GM12878 (cell line): ENCODE results near the gene CBR4. TPM values are rescaled to one million over a fixed set of nuclear protein-coding genes. Genes with fewer than 3 reads are reported as not detected.

ENCODE experiments used
- ASH2L ChIP-seq: fragments of 300-600, 200-600 bp; sonication (generic); IDR thresholded peaks from 2 replicates; pipeline ENCODE4 v1.6.1; 2017; ENCODE audit warnings: low read depth, mild to moderate bottlenecking, borderline replicate concordance
- ATF7 ChIP-seq: fragments of 450-650 bp; IDR thresholded peaks from 2 replicates; pipeline ENCODE4 v1.6.1; 2016; ENCODE audit warnings: low read depth, mild to moderate bottlenecking
- BMI1 ChIP-seq: fragments of 450-650 bp; IDR thresholded peaks from 2 replicates; pipeline ENCODE4 v1.6.1; 2016; ENCODE audit warnings: mild to moderate bottlenecking, moderate library complexity, borderline replicate concordance
- CREB1 ChIP-seq: IDR thresholded peaks from 2 replicates; pipeline ENCODE4 v1.6.1; 2012; ENCODE audit warnings: low read depth, mild to moderate bottlenecking, inconsistent platforms
- E2F4 ChIP-seq: IDR thresholded peaks from 2 replicates; pipeline ENCODE4 v1.6.1; 2012; ENCODE audit warnings: low read depth, low read length, improper control_type of control experiment
- EGR1 ChIP-seq, 2 experiments: IDR thresholded peaks; 1 replicate in 1 of 2; 2 replicates in 1 of 2; pipeline ENCODE4 v1.6.1; 2011 to 2012; ENCODE audit warnings: low read depth in 2 of 2, low read length in 2 of 2, borderline replicate concordance in 1 of 2, mild to moderate bottlenecking in 1 of 2, moderate library complexity in 1 of 2
- FOXM1 ChIP-seq: IDR thresholded peaks from 2 replicates; pipeline ENCODE4 v1.6.1; 2012; ENCODE audit warnings: low read depth, mild to moderate bottlenecking, inconsistent platforms, low read length, moderate library complexity
- GABPA ChIP-seq: IDR thresholded peaks from 2 replicates; pipeline ENCODE4 v1.6.1; 2014; ENCODE audit warnings: antibody characterized with exemption, low read depth, mild to moderate bottlenecking, inconsistent platforms
- HCFC1 ChIP-seq: fragments of 150-350 bp; IDR thresholded peaks from 2 replicates; pipeline ENCODE4 v1.6.1; 2014; ENCODE audit warnings: low read length
- JUNB ChIP-seq: IDR thresholded peaks from 2 replicates; pipeline ENCODE4 v1.6.1; 2016; ENCODE audit warnings: antibody characterized with exemption, mild to moderate bottlenecking
- JUND ChIP-seq: IDR thresholded peaks from 2 replicates; pipeline ENCODE4 v1.6.1; 2012; ENCODE audit warnings: low read depth, mild to moderate bottlenecking, low read length, improper control_type of control experiment, moderate library complexity
- KDM1A ChIP-seq: fragments of 200-600 bp; sonication (generic); IDR thresholded peaks from 2 replicates; pipeline ENCODE4 v1.6.1; 2016; ENCODE audit warnings: borderline replicate concordance
- LARP7 ChIP-seq: fragments of 450-650 bp; IDR thresholded peaks from 2 replicates; pipeline ENCODE4 v1.6.1; 2017; ENCODE audit warnings: mild to moderate bottlenecking
- MEF2B ChIP-seq: fragments of 450-650 bp; IDR thresholded peaks from 2 replicates; pipeline ENCODE4 v1.6.1; 2018; ENCODE audit warnings: mild to moderate bottlenecking, moderate library complexity; ENCODE audit not compliant: partially characterized antibody, poor library complexity, severe bottlenecking
- NFXL1 ChIP-seq: fragments of 450-650 bp; IDR thresholded peaks from 2 replicates; pipeline ENCODE4 v1.6.1; 2017; ENCODE audit warnings: antibody characterized with exemption, mild to moderate bottlenecking, borderline replicate concordance
- POLR2AphosphoS5 ChIP-seq: IDR thresholded peaks from 2 replicates; pipeline ENCODE4 v1.6.1; 2011; ENCODE audit warnings: mild to moderate bottlenecking, low read length, inconsistent platforms
- RB1 ChIP-seq: fragments of 450-650 bp; formaldehyde crosslinking; IDR thresholded peaks from 2 replicates; pipeline ENCODE4 v1.6.1; 2017; ENCODE audit warnings: mild to moderate bottlenecking, borderline replicate concordance
- RELA ChIP-seq: fragments of 450-650 bp; IDR thresholded peaks from 2 replicates; pipeline ENCODE4 v1.8.0; 2014; ENCODE audit warnings: borderline replicate concordance; ENCODE audit not compliant: partially characterized antibody
- SIX5 ChIP-seq: IDR thresholded peaks from 2 replicates; pipeline ENCODE4 v1.6.1; 2011; ENCODE audit warnings: mild to moderate bottlenecking, low read depth, low read length, moderate library complexity; ENCODE audit not compliant: severe bottlenecking
- SMAD5 ChIP-seq: IDR thresholded peaks from 2 replicates; pipeline ENCODE4 v1.6.1; 2016; ENCODE audit warnings: antibody characterized with exemption, low read depth
- TARDBP ChIP-seq: IDR thresholded peaks from 2 replicates; pipeline ENCODE4 v1.6.1; 2016; ENCODE audit warnings: borderline replicate concordance
- TBL1XR1 ChIP-seq: IDR thresholded peaks from 2 replicates; pipeline ENCODE4 v1.6.1; 2012; ENCODE audit warnings: low read depth, low read length, improper control_type of control experiment
- TCF12 ChIP-seq: IDR thresholded peaks from 2 replicates; pipeline ENCODE4 v1.6.1; 2011; ENCODE audit warnings: low read depth, mild to moderate bottlenecking, low read length
- TCF7 ChIP-seq: IDR thresholded peaks from 2 replicates; pipeline ENCODE4 v1.6.1; 2014; ENCODE audit warnings: antibody characterized with exemption, borderline replicate concordance
- polyA plus RNA-seq, 11 experiments: library from polyadenylated mRNA; depleted of rRNA in 4 of 11; unstranded in 6 of 11; stranded (reverse) in 5 of 11; fragments of >200 nt; fragmentation: Nextera tagmentation in 4 of 11; fragmentation: Illumina TruSeq in 1 of 11; extraction: Ambion mirVana in 4 of 11; extraction: Trizol in 1 of 11; gene quantifications; 1 replicate in 1 of 11; 2 replicates in 10 of 11; pipeline versions ENCODE4 v1.2.1 to v1.2.3, GENCODE V29; 2011 to 2016; ENCODE audit warnings: inconsistent platforms in 2 of 11, missing spikeins in 2 of 11, low read depth in 1 of 11
- total RNA-seq, 4 experiments: library from RNA; depleted of rRNA in 3 of 4; stranded (reverse); fragments of >200 nt in 3 of 4; fragmentation: Illumina TruSeq in 1 of 4; extraction: Trizol in 1 of 4; gene quantifications; 2 replicates each; pipeline versions ENCODE4 v1.2.1 to v1.2.3, GENCODE V29; 2013 to 2021
- TF ChIP-seq, protein P1 (sequence below), 3 experiments: IDR thresholded peaks in 2 of 3; conservative IDR thresholded peaks in 1 of 3; 2 replicates each; pipeline ENCODE4 v1.5.1; 2011; ENCODE audit warnings: low read depth in 3 of 3, low read length in 3 of 3, mild to moderate bottlenecking in 3 of 3, control low read depth in 2 of 3, moderate library complexity in 2 of 3, inconsistent platforms in 1 of 3, mixed read lengths in 1 of 3; ENCODE audit not compliant: control insufficient read depth in 2 of 3, insufficient read depth in 1 of 3; ENCODE audit errors: extremely low read depth in 1 of 3
- TF ChIP-seq, protein P2 (sequence below): IDR thresholded peaks from 2 replicates; pipeline ENCODE4 v1.6.1; 2012; ENCODE audit warnings: low read length, inconsistent platforms

The CBR4 gene
- total and polyA plus RNA-seq, 10 of the 15 experiments (the other 5 are each of a cell fraction or from before 2014, with no cell fraction given): 17.3 to 38.8 (median 24.8) TPM

GRCh38 chr4:169010125-169011023 is at the start of gene CBR4 (continued):
- no peak for TF ChIP-seq FOXM1
- peak; percentile 95 for TF ChIP-seq CREB1
- TF ChIP-seq EGR1 (IDR thresholded peaks at IDR 0.05; ENCODE audit: borderline replicate concordance in 1 of 2, low read depth in 2 of 2, low read length in 2 of 2): peak in 1 of 2 experiments; percentile 93; a peak in 1 of 3 replicates
- peak; percentile 91 for TF ChIP-seq HCFC1
- TF ChIP-seq, protein P1, sequence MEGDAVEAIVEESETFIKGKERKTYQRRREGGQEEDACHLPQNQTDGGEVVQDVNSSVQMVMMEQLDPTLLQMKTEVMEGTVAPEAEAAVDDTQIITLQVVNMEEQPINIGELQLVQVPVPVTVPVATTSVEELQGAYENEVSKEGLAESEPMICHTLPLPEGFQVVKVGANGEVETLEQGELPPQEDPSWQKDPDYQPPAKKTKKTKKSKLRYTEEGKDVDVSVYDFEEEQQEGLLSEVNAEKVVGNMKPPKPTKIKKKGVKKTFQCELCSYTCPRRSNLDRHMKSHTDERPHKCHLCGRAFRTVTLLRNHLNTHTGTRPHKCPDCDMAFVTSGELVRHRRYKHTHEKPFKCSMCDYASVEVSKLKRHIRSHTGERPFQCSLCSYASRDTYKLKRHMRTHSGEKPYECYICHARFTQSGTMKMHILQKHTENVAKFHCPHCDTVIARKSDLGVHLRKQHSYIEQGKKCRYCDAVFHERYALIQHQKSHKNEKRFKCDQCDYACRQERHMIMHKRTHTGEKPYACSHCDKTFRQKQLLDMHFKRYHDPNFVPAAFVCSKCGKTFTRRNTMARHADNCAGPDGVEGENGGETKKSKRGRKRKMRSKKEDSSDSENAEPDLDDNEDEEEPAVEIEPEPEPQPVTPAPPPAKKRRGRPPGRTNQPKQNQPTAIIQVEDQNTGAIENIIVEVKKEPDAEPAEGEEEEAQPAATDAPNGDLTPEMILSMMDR (IDR thresholded peaks at IDR 0.05 in 2 of 3, conservative IDR thresholded peaks at IDR 0.05 in 1 of 3; ENCODE audit: control insufficient read depth in 2 of 3, extremely low read depth in 1 of 3, insufficient read depth in 1 of 3, low read depth in 3 of 3, low read length in 3 of 3): peak; percentile 6 to 36 (median 35); a peak in 2 of 6 replicates
- peak; percentile 19; the same call in 1 of the 2 replicates for TF ChIP-seq TBL1XR1
- no peak for TF ChIP-seq TARDBP
- TF ChIP-seq KDM1A: no peak
- no peak for TF ChIP-seq BMI1
- TF ChIP-seq LARP7: 0 out of 2 replicates have a peak, but pooled peaks have one; percentile 42
- TF ChIP-seq E2F4: peak; percentile 8; the same call in 1 of the 2 replicates
- TF ChIP-seq RB1: no peak
- peak; percentile 27 for TF ChIP-seq RELA
- TF ChIP-seq POLR2AphosphoS5: peak; percentile 83
- TF ChIP-seq JUNB: no peak
- TF ChIP-seq ASH2L: no peak
- peak; percentile 58; the same call in 1 of the 2 replicates for TF ChIP-seq SMAD5
- 0 out of 2 replicates have a peak, but pooled peaks have one; percentile 10 for TF ChIP-seq TCF7
- TF ChIP-seq MEF2B: no peak
- TF ChIP-seq TCF12: no peak
- peak; percentile 82 for TF ChIP-seq SIX5
- TF ChIP-seq ATF7: peak; percentile 94
- TF ChIP-seq JUND: no peak
- TF ChIP-seq GABPA: peak; percentile 86
- no peak for TF ChIP-seq NFXL1
- TF ChIP-seq, protein P2, sequence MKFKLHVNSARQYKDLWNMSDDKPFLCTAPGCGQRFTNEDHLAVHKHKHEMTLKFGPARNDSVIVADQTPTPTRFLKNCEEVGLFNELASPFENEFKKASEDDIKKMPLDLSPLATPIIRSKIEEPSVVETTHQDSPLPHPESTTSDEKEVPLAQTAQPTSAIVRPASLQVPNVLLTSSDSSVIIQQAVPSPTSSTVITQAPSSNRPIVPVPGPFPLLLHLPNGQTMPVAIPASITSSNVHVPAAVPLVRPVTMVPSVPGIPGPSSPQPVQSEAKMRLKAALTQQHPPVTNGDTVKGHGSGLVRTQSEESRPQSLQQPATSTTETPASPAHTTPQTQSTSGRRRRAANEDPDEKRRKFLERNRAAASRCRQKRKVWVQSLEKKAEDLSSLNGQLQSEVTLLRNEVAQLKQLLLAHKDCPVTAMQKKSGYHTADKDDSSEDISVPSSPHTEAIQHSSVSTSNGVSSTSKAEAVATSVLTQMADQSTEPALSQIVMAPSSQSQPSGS: no peak
